Measurements from ENCODE around the gene GPX1.
"Not testable (repeated sequence)": the region's sequence is repeated elsewhere in the genome, so short reads cannot be mapped to it uniquely, and the experiment has no call there.

GPX1 gene

DNA sequence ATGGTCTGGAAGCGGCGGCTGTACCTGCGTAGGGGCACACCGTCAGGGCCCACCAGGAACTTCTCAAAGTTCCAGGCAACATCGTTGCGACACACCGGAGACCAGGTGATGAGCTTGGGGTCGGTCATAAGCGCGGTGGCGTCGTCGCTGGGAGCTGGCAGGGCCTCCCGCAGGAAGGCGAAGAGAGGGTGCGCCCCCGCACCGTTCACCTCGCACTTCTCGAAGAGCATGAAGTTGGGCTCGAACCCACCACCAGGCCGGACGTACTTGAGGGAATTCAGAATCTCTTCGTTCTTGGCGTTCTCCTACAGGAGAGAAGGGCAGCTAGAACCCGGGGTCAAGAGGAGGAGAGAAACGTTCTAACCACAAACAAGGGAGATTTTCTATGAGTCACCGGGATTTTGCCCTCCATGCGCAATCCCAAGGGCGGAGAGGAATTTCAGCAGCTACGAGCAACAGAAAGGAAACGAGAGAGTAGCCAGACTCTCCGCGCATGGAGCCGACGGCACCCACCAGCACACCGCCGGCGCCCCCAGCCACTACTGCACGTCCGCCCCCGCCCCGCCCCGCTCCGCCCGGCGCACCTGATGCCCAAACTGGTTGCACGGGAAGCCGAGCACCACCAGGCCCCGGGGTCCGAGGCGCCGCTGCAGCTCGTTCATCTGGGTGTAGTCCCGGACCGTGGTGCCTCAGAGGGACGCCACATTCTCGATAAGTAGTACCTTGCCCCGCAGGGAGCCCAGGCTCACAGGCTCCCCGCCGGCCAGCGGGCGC lies 523 bp downstream of the GPX1 start:
- DNase-seq (ENCODE audit: low read depth in 3 of 3), result peak; percentile 22 to 24 (median 24)

DNA sequence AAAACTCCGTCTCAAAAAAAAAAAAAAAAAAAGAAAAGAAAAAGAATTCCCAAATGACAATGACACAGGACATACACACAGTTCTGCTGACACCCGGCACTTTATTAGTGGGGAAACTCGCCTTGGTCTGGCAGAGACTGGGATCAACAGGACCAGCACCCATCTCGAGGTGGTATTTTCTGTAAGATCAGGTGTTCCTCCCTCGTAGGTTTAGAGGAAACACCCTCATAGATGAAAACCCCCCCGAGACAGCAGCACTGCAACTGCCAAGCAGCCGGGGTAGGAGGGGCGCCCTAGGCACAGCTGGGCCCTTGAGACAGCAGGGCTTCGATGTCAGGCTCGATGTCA lies 1.1 kb downstream of the GPX1 start:
- not testable (repeated sequence) for DNase-seq (ENCODE audit: low read depth in 3 of 3)

DNA sequence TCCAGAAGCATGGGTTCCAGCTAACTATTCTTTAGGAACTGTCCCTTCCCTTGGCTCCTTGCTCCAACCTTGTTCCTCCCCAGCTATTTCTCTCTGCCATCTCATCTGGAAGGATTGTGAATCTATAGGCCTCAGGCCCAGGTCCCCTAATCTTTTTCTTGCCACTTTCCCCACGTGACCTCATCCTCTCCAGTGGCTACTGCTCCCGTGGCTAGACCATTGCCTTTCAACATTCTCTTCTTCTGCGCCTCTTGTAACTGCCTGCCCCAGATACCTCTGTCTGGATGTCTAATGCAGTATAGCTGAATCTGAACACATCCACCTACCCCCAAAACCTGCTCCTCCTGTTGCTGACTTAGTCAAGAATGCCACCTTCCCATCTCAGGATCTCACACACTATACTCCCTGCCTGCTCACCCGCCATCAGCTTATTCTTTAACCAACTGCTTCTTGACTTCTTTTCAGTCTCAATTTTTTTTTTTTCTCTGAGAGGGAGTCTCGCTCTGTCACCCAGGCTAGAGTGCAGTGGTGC lies 5.2 kb downstream of the GPX1 start:
- DNase-seq (ENCODE audit: low read depth in 3 of 3), result no peak

DNA sequence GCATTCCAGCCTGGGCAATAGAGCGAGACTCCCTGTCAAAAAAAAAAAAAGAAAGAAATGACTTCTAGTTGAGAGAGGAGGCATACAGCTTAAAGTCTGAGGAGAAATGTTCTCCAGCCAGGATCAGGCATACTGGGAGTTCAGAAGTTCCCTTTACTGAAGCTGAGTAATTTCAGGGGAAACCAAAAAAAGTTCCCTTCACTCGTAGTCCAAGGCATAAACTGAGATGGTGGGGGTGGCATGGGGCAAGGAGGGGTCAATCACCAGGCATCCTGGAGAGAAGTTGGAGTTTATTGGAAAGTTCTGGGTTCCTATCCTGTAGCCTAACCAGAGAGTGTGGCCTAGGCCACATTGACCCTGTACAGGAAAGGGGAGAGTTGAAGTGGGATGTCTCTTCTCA lies 5.9 kb downstream of the GPX1 start:
- DNase-seq (ENCODE audit: low read depth in 3 of 3), result no peak

DNA sequence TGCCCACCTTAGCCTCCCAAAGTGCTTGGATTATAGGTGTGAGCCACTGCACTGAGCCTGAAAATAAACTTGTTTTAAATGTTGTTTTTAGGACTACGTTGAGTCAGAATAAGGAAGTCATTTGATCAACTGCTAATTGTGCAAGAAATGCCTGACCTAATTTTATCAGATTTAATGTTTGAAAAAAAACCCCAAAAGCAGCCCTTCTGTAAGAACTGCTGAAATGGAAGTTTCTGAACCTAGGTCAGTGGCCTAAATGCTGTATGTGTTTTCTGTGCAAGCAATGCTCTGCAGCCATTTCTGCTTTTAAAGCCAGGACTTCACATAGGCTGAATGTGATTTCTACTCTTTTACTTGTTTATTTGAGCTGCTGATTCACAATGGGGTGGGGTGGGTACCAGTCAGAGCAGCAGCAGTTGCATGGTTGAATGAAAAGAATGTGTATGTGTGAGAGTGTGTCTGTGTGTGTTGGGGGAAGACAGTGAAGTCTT lies 6.6 kb downstream of the GPX1 start:
- no peak for DNase-seq (ENCODE audit: low read depth in 3 of 3)

DNA sequence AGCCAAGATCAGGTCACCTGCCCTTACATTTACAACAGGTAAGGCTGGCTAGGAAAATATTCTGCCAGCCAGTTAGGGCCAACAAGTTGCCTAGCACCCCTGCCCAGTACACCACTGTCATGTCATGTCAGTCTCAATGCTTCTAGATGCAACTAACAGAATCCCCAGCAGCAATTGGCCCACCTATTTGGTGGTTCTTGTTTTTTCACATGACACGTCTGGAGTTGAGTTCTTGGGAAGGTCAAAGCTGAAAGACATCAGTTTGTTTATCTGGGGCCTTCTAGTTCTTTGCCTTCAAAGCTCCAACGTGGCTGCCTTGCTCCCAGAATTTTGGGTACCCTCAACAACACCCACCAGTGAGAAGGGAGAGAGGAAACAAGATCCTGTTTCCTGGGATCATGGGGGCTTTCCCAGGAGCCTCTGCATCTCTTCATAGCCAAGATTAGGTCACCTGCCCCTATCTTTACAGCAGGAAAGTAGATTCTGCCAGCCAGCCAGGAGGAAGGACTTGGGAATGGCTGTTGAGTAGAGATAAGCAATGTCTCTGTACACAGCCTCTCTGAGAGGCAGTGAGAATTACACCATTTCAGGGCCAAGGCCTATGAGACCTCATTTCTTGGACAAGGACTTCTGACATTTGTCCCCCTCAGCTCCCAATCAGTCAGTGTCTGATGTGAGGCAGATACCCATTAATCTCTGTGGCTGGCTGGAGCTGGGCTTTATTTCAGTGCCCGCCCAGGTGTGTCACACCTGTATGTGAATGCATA lies 8.6 kb downstream of the GPX1 start:
- no peak for DNase-seq (ENCODE audit: low read depth in 3 of 3)

DNA sequence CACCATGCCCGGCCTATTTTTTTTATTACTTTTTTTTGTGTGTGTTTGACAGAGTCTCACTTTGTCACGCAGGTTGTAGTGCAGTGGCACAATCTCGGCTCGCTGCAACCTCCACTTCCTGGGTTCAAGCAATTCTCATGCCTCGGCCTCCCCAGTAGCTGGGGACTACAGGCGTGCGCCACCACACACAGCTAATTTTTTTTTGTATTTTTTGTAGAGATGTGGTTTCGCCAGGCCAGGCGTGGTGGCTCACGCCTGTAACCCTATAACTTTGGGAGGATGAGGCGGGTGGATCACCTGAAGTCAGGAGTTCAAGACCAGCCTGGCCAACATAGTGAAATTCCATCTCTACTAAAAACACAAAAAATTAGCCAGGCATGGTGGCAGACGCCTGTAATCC lies 9.8 kb downstream of the GPX1 start:
- DNase-seq (ENCODE audit: low read depth in 3 of 3), result not testable (repeated sequence)

DNA sequence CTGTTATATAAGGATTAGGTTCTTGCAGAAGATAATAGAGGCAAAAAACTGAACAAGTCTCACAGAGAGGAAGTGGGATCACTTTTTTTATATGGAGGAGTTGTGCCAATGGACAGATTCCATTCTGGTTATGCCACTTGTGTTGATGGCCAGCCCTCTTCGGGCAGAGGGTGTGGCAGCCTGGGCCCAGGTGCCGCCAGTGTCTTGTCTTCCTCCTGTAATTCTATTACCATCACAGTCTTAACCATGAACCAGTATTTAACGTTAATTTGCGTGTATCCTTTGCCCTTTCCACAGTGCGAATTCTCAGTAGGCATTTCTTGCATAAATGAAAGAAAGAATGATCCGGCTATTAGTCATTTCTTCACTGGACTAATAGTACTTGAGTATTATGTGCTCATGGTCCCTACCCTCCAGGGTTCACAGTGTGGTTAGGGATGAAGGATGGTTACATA lies 11.3 kb downstream of the GPX1 start:
- DNase-seq (ENCODE audit: low read depth in 3 of 3), result no peak

DNA sequence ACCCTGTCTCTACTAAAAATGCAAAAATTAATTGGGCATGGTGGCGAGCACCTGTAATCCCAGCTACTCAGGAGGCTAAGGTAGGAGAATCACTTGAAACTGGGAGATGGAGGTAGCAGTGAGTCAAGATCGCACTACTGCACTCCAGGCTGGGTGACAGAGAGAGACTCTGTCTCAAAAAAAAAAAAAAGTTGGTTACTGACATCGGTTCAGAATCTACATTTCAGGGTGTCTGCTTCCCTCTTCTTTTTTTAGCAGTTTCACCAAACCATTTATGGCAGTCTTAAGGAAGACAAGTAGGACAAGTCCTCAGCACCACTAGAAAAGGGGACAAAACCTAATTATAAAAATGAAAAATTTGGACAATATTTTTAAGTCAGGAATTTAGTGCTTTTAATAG lies 15.0 kb downstream of the GPX1 start:
- DNase-seq (ENCODE audit: low read depth in 3 of 3), result no peak

DNA sequence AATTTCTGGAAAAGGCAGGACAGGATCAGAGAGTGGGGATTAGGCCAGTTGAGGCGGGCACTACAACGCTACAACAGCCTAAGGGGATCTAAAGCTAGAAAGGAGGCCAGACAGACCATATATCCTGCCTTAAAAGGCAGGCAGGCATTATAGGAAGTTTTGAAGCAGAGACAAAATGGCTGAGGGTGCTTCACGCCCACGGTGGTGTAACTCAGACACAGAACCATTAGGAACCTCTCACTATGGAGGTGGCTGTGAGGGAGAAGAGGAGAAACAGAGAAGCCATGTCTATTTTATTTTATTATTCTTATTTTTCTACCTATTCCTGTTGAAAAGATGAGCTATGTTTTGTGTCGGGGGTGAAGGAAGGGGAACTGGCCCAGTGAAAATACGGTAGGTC lies 16.2 kb downstream of the GPX1 start:
- no peak for DNase-seq (ENCODE audit: low read depth in 3 of 3)

DNA sequence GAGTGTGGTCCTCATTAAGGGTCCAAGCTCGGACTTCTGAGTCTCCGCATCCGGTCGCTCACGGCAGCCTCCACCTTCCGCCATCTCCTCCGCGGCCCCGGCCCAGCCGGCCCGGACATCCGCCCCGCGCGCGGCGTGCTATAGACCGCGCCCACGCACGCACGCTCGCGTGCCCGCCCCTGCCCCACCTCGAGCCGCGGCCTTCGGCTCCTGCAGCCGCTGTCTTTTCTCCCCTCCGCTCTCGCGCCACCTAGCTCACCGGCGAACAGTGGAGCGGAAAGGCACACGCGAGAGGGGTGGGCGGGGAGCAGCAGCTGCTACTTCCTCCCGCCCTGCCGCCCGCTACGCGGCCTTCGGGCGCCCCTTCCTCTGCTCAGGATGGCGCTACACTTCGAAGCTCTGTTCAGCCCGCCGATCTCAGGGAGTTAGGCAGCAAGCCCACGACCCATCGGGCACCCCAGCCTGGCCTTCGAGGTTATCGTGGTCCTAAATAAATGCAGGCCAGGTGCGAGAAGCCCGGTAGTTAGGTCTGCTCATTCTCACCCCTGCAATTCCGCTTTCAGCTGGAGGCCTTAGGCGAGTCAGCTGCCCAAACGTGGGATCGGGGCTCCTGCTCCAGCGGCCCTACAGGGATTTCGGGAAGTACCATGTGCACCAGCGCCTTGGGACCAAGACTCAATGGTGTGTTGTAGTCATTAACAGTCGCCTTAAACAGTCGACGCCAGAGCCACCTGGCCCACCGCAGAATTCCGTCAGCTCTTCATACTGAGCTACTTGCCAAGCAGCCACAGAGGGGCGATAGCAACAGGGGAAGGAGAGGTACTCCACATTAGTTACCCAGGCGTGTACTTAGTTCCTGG lies 18.0 kb downstream of the GPX1 start, which contains the start of gene USP4:
USP4 (minus strand) TSS at position 113 of the 860 bp plus-strand sequence; CDS start at position 84, 29 bp downstream.
- DNase-seq (ENCODE audit: low read depth in 3 of 3), result peak; percentile 86

DNA sequence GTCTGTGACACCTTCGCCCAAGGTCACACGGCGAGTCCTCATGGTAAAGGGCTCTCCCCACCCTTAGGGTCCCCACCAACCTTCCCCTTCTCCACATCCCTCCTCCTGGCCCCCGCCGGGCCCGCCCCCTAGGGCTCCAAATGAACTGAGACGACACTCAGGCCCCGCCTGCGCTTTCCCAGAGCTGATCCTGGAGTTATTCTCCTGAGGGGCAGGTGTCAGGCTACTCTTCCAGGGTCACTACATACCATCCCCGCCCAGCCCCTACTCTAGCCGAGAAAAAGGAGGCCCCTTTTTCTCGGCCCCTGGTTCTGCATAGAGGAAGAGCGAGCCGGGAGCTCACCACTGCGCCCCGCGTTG lies 18.6 kb downstream of the GPX1 start:
- peak in 1 of 3 experiments; percentile 16 for DNase-seq (ENCODE audit: low read depth in 3 of 3)

DNA sequence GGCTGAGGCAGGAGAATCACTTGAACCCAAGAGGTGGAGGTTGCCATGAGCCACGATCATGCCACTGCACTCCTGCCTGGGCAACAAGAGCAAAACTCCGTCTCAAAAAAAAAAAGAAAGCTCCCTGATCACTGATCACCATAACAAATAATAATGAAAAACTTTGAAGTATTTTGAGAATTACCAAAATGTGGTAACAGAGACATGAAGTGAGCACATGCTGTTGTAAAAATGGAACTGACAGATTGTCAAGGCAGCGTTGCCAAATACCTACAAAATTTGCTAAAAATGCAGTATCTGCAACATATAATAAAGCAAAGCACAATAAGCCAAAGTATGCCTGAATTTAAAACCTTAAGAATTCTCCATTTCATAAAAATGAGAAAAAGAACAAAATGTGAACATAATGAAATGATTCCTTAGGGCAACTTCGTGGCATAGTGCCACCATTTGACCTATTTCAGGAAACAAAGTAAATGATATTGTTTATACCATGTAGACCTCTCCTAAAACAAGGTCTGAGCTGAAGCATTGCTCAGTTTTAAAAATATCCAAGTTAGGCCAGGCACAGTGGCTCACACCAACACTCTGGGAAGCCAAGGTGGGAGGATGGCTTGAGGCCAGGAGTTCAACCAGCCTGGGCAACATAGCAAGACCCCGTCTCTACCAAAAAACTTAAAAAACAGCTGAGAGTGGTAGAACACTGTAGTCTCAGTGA lies 24.1 kb downstream of the GPX1 start:
- DNase-seq (ENCODE audit: low read depth in 3 of 3), result no peak

DNA sequence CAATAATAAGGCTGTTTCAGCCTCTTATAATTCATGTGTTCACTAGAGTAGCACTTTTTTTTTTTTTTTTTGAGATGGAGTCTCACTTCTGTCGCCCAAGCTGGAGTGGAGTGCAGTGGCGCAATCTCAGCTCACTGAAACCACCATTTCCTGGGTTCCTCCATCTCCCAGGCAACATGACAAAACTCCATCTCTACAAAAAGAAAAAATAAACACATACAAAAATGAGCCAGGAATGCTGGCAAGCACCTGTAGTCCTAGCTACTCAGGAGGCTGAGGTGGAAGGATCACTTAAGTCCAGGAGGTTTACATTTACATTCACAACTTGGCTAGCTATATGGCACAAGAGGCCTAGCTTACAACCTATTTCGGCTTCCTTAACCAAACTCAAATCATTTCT lies 25.1 kb downstream of the GPX1 start:
- no peak for DNase-seq (ENCODE audit: low read depth in 3 of 3)

DNA sequence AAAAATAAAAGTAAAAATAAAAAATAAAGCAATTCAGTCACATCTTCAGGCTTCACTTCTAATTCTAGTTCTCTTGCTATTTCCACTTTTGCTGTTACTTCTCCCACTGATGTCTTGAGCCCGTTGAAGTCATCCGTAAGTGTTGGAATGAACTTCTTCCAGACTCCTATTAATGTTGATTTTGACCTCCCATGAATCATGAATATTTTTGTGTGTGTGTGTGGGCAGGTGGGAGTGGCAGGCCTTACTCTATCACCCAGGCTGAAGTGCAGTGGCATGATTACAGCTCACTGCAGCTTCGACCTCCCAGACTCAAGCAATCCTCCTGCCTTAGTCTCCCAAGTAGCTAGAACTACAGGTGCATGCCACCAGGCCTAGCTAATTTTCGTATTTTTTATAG lies 29.0 kb downstream of the GPX1 start:
- no peak for DNase-seq (ENCODE audit: low read depth in 3 of 3)

DNA sequence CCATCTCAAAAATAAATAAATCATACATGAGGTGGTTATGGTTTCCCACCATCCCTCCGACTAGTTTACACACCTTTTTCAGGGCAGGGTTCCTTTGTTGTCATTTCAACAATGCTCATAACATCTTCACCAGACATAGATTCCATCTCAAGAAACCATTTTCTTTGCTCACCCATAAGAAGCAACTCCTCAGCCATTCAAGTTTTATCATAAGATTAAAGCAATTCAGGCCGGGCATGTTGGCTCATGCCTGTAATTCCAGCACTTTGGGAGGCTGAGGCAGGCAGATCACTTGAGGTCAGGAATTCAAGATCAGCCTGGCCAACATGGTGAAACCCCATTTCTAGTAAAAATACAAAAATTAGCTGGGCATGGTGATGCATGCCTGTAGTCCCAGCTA lies 29.8 kb downstream of the GPX1 start:
- DNase-seq (ENCODE audit: low read depth in 3 of 3), result not testable (repeated sequence)

DNA sequence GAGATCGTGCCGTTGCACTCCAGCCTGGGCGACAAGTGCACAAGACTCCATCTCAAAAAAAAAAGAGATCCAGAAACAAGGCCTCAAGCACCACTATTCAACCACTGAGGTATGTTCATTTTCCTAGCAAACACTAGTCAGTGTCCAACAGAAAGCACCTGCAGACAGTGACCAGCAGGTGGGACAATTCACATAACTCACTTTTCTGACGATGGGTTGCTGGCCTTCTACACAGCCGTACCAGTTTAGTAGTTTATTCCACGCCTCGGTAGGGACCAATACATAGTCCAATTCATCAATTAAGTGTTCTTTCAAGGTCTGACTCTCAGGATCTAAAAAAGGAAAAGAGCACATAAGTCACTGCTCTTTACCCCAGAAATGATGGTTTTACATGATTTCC lies 30.7 kb downstream of the GPX1 start:
- no peak for DNase-seq (ENCODE audit: low read depth in 3 of 3)

DNA sequence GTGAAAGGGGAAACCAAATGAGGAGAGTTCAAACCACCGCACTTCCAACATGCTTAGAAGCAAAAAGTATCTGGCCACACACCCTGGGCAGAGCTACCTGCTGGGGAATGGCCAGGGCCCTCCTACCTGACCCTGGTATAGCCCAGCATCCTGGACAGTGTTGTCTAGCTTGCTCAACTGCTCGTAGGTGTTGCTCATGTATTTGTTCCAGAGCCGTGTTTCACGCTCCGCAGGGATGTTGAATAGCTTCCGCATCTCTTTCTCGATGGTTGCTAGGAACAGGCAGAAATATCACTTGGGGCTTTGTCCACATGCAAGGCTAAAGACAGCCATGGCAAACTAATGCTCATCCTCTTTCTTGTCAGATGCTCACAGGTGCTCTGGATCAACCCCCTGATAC lies 33.4 kb downstream of the GPX1 start:
- DNase-seq (ENCODE audit: low read depth in 3 of 3), result no peak

DNA sequence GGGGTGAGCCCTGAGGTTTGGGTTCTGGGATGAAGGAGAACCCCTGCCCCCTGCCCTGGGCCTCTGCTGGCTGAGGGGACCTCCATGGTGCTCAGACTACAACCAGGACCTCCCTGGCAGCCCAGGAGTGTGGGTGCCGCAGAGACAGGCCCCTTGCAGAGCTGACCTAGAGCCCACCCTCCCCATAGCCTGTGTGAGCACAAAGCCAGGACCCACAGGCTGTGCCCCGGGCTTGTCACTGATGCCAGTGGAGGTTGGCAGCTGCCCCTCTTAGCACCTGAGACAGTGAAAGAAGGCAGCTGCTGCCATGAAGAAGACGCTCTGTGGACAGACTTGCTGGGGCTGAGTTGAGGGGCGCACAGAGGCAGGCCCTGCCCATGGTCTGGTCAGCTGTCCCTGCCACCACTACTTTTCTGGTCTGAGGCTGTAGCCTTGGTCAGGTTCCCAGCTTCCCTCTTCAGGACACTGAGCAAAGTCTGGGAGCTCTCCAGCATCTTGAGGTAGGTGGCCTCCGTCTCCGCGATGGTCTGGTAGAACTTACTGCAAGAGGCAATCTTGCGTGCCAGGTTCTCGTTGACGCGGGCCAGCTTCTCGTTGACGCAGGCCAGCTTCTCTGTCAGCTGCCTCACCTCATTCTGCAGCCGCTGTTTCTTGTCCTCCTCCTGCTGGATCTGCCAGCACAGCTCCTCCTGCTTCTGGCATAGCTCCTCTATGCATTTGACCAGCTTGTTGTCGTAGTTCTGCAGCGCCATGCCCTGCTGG lies 41.3 kb downstream of the GPX1 start:
- DNase-seq (ENCODE audit: low read depth in 3 of 3), result no peak

DNA sequence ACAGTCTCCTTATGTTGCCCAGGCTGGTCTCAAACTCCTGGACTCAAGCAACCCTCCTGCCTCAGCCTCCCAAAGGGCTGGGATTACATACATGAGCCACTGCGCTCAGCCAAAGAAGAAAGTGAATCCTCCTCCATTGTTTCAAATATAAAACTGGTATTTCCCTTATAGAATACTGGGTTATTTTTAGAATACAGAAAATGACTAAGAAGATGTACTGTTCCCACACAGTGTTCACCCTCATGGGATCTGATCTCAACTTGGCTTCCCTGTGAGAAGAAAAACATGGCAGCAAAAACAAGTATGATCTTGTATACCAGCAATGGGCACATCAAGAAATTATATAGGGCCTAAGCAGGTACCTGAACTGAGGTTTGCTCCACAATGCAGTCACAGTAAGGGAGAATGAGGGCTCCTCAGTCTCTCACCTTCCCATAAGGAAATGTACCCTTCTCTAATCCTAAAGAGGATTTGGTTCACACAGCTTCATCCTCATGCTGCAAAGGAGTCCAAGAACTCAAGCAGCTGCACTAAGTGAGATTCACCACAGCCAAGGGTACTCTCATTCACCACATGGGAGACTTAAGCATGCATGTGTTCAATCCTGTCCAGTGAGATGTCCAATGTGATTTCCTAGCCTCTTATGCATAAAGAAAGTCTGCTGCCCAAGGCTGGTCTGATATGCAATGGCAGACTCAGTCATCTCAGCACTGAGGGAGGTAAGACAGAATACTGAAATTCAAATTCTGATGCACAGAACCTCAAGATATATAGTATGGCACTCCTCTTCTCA lies 44.1 kb downstream of the GPX1 start:
- DNase-seq (ENCODE audit: low read depth in 3 of 3), result no peak

Measured in stimulated activated CD4-positive, alpha-beta T cell treated with anti-CD3 and anti-CD28 coated beads, TNF-alpha, amount 100 ng/mL, for 4 hours (primary cell).